GM20000 (cell line): ENCODE results near the gene RIPOR2.
"Not testable (repeated sequence)": the region's sequence is repeated elsewhere in the genome, so short reads cannot be mapped to it uniquely, and the experiment has no call there.

ENCODE experiments used
- DNase-seq: peaks from one replicate; pipeline ENCODE4 v3.0.0; 2012; ENCODE audit warnings: low spot score
- TF ChIP-seq, protein P1 (sequence below): IDR thresholded peaks from 2 replicates; pipeline ENCODE4 v1.5.1; 2012; ENCODE audit warnings: mild to moderate bottlenecking, control low read depth; ENCODE audit errors: extremely low read depth, missing control alignments

RIPOR2 gene

DNA sequence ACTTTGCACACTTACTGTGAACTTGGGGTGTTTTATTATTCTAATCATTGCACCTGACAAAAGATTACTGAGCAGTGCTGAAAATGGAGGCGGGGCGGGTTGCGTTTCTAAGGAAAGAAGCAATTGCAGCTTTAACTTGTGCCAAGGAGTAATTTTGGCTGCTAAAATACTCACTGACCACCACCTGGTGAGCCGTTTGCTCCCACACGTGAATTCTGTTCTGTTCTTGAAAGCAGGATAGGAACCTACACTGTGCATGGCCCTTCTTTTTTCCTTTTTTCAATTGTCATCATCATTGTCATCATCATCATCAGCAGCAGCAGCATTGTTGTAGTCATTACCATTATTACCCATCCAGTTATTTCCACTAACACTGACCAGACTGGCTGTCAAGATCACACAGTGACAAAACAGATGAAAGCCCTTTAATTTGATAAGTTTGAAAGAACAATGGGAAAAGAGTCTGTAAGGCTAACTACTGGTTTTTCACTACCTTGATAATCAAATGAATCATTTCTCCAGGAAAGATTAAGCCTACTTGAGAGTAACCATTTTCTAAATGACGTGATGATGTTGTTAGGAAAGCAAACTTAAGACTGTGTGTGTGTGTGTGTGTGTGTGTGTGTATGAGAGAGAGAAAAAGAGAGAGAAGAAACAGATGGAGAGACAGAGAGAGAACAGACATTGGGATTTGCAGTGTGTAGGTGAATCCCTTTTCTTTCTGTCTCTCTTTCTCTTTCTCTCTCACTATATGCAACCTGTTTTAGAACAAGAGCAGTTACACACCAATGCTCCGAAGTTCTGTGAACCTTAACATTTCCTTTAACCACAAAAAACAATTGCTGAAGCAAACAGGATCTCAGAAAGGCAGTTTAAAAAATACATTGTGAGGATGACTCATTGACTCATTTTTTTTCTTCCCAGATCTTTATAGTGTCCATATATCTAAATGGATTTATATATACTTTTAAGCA lies 3.8 kb downstream of the RIPOR2 start:
- TF ChIP-seq, protein P1, sequence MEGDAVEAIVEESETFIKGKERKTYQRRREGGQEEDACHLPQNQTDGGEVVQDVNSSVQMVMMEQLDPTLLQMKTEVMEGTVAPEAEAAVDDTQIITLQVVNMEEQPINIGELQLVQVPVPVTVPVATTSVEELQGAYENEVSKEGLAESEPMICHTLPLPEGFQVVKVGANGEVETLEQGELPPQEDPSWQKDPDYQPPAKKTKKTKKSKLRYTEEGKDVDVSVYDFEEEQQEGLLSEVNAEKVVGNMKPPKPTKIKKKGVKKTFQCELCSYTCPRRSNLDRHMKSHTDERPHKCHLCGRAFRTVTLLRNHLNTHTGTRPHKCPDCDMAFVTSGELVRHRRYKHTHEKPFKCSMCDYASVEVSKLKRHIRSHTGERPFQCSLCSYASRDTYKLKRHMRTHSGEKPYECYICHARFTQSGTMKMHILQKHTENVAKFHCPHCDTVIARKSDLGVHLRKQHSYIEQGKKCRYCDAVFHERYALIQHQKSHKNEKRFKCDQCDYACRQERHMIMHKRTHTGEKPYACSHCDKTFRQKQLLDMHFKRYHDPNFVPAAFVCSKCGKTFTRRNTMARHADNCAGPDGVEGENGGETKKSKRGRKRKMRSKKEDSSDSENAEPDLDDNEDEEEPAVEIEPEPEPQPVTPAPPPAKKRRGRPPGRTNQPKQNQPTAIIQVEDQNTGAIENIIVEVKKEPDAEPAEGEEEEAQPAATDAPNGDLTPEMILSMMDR, result no peak
- DNase-seq, result no peak

DNA sequence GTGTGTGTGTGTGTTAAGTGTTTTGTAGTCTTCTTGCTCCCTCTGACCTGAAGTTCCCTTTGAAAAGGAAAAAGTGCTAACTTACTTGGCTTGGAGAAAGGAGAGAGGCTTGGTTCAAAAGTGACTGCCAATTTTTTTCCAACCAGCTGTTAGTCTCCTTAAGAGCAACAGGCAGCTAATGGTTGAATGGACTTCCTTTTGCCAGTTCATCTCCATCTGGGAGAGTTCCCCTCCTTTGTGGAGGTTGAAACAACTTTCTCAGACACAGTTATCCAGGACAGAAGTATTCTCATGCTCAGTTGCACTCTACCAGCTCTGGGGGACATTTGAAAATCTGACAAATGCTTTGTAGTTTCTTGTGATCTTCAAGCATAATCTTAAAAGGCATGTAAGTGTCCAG lies 4.5 kb downstream of the RIPOR2 start:
- TF ChIP-seq, protein P1, result no peak
- DNase-seq, result no peak

DNA sequence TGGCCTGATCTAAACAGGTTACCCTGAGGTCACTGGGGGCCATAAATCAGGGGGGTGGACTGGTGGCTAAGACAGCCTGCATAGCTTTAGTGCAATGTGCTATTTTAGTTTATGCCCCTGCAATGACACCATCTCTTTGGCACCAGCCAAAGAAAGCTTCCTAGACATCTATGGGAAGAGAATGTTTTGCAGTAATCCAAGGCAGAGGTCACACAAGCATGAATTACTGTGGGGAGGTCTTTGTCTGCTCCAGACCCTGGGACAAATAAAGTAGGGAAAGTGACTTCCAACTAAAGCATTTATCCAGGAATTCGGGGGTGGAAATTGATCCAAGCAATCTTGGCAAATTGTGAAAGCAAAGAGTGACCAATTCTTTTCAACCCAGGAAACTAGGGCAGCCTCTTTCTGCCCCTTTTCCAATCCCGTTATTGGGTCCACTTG lies 5.3 kb downstream of the RIPOR2 start:
- no peak for DNase-seq
- TF ChIP-seq, protein P1, result no peak

DNA sequence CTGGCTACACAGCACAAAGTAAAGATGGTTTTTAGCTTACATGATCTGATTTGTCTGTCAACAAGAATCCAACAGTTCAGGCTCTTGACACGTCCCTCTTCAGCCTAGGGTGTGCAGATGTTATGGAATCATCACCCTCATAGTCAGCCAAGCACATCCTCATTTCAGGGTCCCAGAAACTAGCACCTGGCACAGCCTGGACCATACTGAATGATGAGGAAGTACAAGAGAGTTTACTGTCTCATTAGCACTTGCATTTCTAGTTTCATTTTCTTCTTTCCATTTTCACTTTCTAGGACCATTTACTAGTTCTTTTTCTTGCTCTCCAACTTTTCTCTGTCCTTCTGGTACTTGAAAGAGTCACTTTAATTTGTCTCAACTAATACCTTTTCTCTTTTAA lies 6.5 kb downstream of the RIPOR2 start:
- DNase-seq, result no peak
- TF ChIP-seq, protein P1, result no peak

DNA sequence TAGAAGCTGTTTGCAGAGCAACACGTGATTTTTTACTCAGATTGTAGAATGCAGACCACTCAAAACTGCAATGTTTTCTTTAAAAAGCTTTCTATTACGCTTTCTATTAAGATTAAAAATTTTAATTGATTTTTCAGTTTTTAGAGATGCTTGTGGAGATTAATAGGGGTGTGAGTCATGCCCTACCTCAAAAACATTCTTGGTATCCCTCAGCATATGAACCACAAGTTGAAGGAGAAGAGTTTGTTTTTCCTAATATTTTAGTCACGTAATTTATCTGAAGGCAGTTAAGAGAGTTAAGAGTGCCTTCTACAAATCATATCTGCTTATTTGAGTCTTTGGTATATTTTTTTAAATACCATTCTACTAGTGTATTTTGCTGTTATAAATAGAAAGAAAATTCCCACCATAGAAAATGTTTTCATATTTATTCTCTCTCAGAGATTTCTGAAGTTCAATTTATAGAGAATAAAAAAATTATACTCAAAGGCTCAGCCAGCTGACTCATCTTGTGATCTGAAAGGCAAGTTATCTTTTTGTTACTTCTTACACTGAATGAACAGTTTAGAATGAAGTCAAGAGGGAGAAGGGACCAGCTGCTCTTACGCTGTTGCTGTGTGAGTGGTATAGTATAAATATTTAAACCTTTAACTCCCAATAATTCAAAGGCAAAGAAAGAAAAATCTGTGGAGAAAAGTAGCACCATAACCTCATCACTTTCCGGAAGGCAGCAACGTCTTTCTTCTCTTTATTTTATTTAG lies 7.6 kb downstream of the RIPOR2 start:
- no peak for DNase-seq

DNA sequence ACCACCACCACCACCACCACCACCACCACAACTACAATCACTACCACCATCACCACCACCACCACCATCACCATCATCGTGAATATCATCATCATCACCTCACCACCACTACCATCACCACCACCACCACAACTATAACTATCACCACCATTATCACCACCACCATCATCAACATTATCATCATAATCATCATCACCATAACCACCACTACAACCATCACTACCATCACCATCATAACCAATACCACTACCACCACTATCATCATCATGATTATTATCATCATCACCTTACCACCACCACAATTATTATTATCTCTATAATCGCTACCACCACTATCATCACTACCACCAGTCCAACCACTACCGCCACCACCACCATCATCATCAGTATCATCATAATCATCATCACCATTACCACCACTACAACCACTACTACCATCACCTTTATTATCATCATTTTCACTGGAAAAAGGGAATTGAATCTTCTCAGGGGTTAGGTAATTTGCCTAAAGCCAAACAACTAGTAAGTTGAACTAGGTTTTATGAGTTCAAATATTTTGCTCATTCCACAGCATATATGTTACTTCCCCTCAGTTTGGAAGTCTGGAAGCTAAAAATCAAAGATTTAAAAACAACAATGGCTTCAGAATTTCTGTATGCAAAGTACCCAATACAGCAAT lies 8.3 kb downstream of the RIPOR2 start:
- DNase-seq, result no peak
- TF ChIP-seq, protein P1, result no peak

More for the DNA sequence above, 7.6 kb downstream of the RIPOR2 start:
- TF ChIP-seq, protein P1, result no peak

DNA sequence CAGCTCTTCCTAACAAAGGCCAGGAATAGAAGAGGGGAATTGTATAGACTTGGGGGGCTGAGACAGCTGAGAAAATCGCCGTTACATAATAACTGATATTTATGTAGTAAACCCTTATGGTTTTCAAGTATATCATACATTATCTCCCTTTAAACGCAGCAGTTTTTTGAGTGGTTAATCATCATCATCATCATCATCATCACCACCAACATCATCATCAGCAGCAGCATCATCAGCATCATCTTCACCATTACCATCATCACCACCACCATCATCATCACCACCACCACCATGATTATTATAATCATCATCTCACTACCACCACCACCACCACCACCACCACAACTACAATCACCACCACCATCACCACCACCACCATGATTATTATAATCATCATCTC lies 9.1 kb downstream of the RIPOR2 start:
- not testable (repeated sequence) for DNase-seq
